HEK293 (cell line): ENCODE results near the gene LRP3.

Experiments used
- FEZF1 ChIP-seq: fragments of 450-650 bp; formaldehyde crosslinking; IDR thresholded peaks from 2 replicates; pipeline ENCODE4 v1.5.1; 2016; ENCODE audit warnings: missing biosample characterization, missing genetic modification characterization
- TCF7L2 ChIP-seq: IDR thresholded peaks from 2 replicates; pipeline ENCODE4 v1.6.1; 2011; ENCODE audit warnings: low read depth, mild to moderate bottlenecking, inconsistent platforms, low read length, moderate library complexity, borderline replicate concordance
- ZNF292 ChIP-seq: fragments of 450-650 bp; formaldehyde crosslinking; IDR thresholded peaks from 2 replicates; pipeline ENCODE4 v1.5.1; 2016; ENCODE audit warnings: low read depth, missing biosample characterization, missing genetic modification characterization, borderline replicate concordance
- ZNF658 ChIP-seq: fragments of 450-650 bp; formaldehyde crosslinking; IDR thresholded peaks from 2 replicates; pipeline ENCODE4; 2016; ENCODE audit warnings: missing biosample characterization, missing genetic modification characterization
- ZNF843 ChIP-seq: fragments of 450-650 bp; formaldehyde crosslinking; IDR thresholded peaks from 2 replicates; pipeline ENCODE4 v1.5.1; 2016; ENCODE audit warnings: missing biosample characterization, missing genetic modification characterization
- TF ChIP-seq, protein P1 (sequence below): fragments of 450-650 bp; formaldehyde crosslinking; IDR thresholded peaks from 2 replicates; pipeline ENCODE4 v1.5.1; 2016; ENCODE audit warnings: missing biosample characterization, missing genetic modification characterization
- TF ChIP-seq, protein P2 (sequence below): IDR thresholded peaks from 2 replicates; pipeline ENCODE4 v1.6.1; 2011; ENCODE audit warnings: mild to moderate bottlenecking, low read depth, low read length, borderline replicate concordance
- TF ChIP-seq, protein P3 (sequence below): sonication (generic); formaldehyde crosslinking; IDR thresholded peaks from 2 replicates; pipeline ENCODE4 v1.8.1; 2022; ENCODE audit warnings: mild to moderate bottlenecking, moderate library complexity, missing genetic modification reagents

DNA sequence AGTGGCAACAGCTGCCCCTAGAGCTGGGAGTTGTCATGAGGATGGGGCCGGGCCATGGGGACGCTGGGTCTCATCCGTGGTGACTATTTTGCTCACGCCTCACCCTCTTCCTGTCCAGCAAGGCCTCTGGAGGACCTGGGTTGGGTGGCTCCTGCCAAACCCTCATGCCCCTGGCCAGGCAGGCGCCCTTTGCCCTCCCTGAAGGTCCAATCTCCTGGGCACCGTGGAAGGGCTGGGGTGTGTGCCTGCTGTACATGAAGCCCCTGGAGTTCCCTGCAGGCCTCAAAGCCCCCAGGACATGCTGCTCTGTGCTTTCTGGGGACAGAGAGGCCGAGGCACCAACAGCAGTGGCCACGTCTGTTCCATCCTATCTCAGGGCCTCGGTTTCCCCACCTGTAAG, 13.8 kb downstream of the LRP3 start:
- TF ChIP-seq, protein P1, sequence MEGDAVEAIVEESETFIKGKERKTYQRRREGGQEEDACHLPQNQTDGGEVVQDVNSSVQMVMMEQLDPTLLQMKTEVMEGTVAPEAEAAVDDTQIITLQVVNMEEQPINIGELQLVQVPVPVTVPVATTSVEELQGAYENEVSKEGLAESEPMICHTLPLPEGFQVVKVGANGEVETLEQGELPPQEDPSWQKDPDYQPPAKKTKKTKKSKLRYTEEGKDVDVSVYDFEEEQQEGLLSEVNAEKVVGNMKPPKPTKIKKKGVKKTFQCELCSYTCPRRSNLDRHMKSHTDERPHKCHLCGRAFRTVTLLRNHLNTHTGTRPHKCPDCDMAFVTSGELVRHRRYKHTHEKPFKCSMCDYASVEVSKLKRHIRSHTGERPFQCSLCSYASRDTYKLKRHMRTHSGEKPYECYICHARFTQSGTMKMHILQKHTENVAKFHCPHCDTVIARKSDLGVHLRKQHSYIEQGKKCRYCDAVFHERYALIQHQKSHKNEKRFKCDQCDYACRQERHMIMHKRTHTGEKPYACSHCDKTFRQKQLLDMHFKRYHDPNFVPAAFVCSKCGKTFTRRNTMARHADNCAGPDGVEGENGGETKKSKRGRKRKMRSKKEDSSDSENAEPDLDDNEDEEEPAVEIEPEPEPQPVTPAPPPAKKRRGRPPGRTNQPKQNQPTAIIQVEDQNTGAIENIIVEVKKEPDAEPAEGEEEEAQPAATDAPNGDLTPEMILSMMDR (tag by site-specific recombination): no peak
- no peak for TF ChIP-seq FEZF1 (tag by site-specific recombination)
- TF ChIP-seq TCF7L2: no peak
- TF ChIP-seq, protein P2, sequence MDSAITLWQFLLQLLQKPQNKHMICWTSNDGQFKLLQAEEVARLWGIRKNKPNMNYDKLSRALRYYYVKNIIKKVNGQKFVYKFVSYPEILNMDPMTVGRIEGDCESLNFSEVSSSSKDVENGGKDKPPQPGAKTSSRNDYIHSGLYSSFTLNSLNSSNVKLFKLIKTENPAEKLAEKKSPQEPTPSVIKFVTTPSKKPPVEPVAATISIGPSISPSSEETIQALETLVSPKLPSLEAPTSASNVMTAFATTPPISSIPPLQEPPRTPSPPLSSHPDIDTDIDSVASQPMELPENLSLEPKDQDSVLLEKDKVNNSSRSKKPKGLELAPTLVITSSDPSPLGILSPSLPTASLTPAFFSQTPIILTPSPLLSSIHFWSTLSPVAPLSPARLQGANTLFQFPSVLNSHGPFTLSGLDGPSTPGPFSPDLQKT: no peak
- TF ChIP-seq, protein P3, sequence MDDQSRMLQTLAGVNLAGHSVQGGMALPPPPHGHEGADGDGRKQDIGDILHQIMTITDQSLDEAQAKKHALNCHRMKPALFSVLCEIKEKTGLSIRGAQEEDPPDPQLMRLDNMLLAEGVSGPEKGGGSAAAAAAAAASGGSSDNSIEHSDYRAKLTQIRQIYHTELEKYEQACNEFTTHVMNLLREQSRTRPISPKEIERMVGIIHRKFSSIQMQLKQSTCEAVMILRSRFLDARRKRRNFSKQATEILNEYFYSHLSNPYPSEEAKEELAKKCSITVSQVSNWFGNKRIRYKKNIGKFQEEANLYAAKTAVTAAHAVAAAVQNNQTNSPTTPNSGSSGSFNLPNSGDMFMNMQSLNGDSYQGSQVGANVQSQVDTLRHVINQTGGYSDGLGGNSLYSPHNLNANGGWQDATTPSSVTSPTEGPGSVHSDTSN (CRISPR knock-in tag): no peak
- TF ChIP-seq ZNF292 (tag by site-specific recombination): no peak
- no peak for TF ChIP-seq ZNF658 (tag by site-specific recombination)
- TF ChIP-seq ZNF843 (tag by site-specific recombination): no peak
